Activated effector memory CD4-positive, alpha-beta T cell treated with Interleukin-2 at 50 U/mL for 16 hours (primary cell): ENCODE data around the gene MRPS2.
"Not testable (repeated sequence)": the region's sequence is repeated elsewhere in the genome, so short reads cannot be mapped to it uniquely, and the experiment has no call there.

Experiments used
- DNase-seq: peaks from one replicate; pipeline ENCODE4 v3.0.0-alpha.2; 2020

Gene MRPS2

GRCh38 chr9:135501261-135502167, 1.0 kb downstream of the MRPS2 start:
- DNase-seq, result no peak

DNA sequence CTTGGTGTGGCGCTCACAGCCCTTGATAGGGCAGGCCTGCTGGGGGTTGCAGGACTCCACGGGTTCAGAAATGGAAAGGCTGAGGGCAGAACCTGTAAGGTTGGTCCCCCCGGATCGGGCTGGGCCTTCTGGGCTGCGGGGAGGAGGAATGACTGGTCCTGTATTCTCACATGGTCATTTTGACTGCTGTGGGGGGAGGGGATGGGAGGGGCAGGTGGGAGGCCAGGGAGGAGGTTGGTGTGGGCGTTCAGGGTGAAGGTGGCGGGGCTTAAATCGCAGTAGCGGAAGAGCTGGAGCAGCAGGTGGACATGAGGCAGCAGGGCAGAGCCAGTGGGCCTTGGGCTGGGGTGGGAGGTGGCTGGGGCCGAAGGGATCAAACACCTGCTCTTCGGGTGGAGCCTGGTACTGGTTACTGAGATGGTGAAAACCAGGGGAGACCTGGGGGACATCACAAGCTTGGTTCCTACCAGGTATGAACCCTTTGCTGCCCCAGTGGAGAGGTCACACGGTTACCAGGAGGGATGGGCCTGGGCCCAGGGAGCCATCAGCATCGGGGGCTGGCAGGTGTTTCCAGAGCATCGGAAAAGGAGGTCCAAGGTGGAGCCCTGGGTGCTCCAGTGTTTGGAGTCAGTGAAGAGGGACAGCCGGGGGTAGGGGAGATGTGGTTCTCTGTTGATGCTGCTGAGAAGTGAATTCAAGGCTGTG, 1.8 kb downstream of the MRPS2 start:
- no peak for DNase-seq

GRCh38 chr9:135502873-135503321, 2.4 kb downstream of the MRPS2 start:
- no peak for DNase-seq

DNA sequence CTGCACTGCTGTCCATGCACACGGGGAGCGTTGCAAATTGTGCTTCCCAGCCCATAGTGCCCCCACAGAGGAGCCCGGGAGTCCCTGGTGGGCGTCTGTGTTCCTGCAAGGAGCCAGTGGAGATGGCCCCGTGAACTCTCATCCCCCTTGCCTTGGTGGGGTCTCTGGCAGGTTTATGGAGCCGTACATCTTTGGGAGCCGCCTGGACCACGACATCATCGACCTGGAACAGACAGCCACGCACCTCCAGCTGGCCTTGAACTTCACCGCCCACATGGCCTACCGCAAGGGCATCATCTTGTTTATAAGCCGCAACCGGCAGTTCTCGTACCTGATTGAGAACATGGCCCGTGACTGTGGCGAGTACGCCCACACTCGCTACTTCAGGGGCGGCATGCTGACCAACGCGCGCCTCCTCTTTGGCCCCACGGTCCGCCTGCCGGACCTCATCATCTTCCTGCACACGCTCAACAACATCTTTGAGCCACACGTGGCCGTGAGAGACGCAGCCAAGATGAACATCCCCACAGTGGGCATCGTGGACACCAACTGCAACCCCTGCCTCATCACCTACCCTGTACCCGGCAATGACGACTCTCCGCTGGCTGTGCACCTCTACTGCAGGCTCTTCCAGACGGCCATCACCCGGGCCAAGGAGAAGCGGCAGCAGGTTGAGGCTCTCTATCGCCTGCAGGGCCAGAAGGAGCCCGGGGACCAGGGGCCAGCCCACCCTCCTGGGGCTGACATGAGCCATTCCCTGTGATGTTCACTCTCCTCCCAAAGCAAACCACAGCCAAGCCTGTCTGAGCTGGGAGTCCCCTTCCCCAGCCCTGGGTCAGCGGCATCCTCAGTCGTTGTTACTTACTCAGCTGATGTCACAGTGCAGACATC, 3.1 kb downstream of the MRPS2 start:
- DNase-seq, result no peak

GRCh38 chr9:135504262-135505243, 4.1 kb downstream of the MRPS2 start:
- peak; percentile 36 for DNase-seq

- no peak for DNase-seq
Observed at GRCh38 chr9:135505406-135506187, 5.1 kb downstream of the MRPS2 start.

DNA sequence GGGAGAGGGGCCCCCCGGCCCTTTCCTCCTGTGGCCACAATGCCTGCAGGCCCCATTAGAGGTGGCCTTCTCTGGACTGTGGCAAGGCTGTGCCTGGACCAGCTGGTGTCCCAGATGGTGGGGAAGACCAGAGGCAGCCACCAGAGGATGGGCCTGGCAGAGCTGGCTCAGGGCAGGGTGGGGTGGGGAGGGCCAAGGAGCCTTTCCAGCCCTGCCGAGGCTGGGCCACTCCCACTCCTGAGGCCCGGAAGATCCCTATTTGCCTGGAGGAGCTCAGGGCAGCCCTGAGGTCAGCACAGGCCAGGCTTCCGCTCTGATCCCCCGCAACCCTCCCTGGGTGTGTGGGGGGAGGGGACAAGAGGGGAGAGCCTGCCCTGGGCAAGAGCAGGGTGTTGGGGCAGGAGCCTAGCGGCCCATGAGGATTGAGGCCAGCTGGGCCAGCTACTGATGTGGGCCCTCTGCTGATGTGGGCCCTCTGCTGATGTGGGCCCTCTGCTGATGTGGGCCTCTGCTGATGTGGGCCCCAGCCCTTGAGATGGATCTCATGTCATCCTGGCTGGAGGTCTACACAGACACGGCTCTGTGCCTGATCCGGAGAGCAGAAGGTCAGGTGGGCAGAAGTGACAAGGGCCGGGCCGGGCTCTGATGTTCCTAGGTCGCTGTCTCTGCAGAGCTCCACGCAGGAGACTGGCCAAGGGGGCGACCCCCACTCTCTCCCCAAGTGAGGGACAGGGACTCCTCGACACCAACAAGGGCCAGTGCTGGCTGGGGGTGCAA, 6.0 kb downstream of the MRPS2 start:
- no peak for DNase-seq

GRCh38 chr9:135507104-135508035, 6.9 kb downstream of the MRPS2 start:
- no peak for DNase-seq

GRCh38 chr9:135508211-135508820, 7.8 kb downstream of the MRPS2 start:
- DNase-seq, result no peak

DNA sequence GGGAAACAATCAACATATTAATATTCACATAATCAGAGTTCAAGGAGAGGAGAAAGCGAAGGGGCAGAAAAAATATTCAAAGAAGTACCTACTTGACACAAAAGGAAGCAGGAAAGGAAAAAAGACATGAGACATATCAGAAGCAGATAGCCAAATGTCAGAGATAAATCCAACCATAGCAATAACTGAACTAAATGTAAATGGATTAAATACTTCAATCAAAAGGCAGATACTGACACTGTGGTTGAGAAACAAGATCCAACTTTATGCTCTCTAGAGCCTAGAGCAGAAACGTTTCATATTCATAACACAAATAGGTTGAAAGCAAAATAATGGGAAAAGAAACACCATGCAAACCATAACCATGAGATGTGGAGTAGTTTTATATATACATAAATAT, 9.0 kb downstream of the MRPS2 start:
- DNase-seq, result no peak

GRCh38 chr9:135512241-135512603, 11.7 kb downstream of the MRPS2 start:
- no peak for DNase-seq

DNA sequence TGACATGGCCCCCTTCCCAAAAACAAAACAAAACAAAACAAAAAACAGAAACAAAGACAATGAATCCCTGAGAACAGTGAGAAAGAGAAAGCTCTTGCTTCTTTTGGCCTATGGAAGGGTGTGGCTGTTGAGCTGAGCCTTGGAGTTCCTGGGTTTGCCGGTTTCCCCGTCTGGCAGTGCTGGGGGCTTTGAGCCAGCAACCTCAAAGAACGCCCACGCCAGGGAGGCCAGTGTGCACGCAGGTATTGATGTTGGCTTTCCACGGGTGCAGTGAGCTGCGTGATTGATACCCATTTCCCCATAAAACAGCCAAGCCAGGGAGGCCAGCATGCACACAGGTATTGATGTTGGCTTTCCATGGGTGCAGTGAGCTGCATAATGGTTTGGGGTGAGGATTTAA, 12.4 kb downstream of the MRPS2 start:
- DNase-seq, result no peak

- DNase-seq, result no peak
Observed at GRCh38 chr9:135513351-135513846, 12.9 kb downstream of the MRPS2 start.

DNA sequence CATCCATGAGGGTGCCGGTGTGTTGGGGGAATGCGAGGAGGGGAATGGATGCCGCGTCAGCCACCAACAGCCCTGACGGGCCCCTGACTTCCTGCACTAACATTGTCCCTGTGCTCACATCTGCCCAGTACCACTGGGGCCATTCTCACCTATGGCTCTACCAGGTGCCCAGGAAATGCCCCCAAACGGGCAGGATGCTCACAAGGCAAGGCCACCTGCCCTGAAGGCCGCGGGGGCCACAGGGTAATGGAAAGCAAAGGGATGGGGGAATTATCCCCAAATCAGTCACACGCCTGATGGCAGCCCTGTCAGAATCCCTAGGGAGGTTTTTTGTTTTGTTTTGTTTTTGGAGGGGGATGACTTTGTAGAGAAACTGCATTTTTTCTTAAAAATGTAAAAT, 13.4 kb downstream of the MRPS2 start:
- not testable (repeated sequence) for DNase-seq

GRCh38 chr9:135514342-135515082, 14.0 kb downstream of the MRPS2 start:
- DNase-seq, result no peak

GRCh38 chr9:135515083-135515951, 14.8 kb downstream of the MRPS2 start:
- no peak for DNase-seq
